HG02840 (cell line): ENCODE data around the gene IMP3.

Source experiments
- ATAC-seq: cut with Tn5 transposase; IDR thresholded peaks from one replicate; pipeline ENCODE4 v1.9.1; 2021; ENCODE audit warnings: mild to moderate bottlenecking, moderate library complexity, moderate number of reproducible peaks; ENCODE audit not compliant: unreplicated experiment, low FRiP score

IMP3 gene

GRCh38 chr15:75673426-75674235, 33.6 kb upstream of the IMP3 start:
- ATAC-seq, result no peak

- ATAC-seq, result no peak
Measured at GRCh38 chr15:75672646-75673425, 32.8 kb upstream of the IMP3 start.

GRCh38 chr15:75671730-75672602, 31.9 kb upstream of the IMP3 start:
- no peak for ATAC-seq

GRCh38 chr15:75669879-75670212, 29.8 kb upstream of the IMP3 start:
- ATAC-seq, result no peak

GRCh38 chr15:75669191-75669878, 29.3 kb upstream of the IMP3 start:
- no peak for ATAC-seq

- no peak for ATAC-seq
Measured at GRCh38 chr15:75666823-75667501, 26.9 kb upstream of the IMP3 start.

GRCh38 chr15:75663931-75664421, 24.0 kb upstream of the IMP3 start:
- no peak for ATAC-seq

- ATAC-seq, result no peak
Measured at GRCh38 chr15:75662823-75663519, 22.9 kb upstream of the IMP3 start.

GRCh38 chr15:75661756-75662140, 21.7 kb upstream of the IMP3 start:
- no peak for ATAC-seq

- ATAC-seq, result no peak
Measured at GRCh38 chr15:75661100-75661755, 21.2 kb upstream of the IMP3 start.

GRCh38 chr15:75659928-75660645, 20.1 kb upstream of the IMP3 start:
- no peak for ATAC-seq

GRCh38 chr15:75659141-75659771, 19.2 kb upstream of the IMP3 start:
- no peak for ATAC-seq

- no peak for ATAC-seq
Measured at GRCh38 chr15:75656813-75657212, 16.8 kb upstream of the IMP3 start.

GRCh38 chr15:75656331-75656730, 16.3 kb upstream of the IMP3 start:
- ATAC-seq, result no peak

GRCh38 chr15:75655931-75656330, 15.9 kb upstream of the IMP3 start:
- ATAC-seq, result no peak

- ATAC-seq, result no peak
Measured at GRCh38 chr15:75654201-75654907, 14.3 kb upstream of the IMP3 start.
